Lower leg skin (tissue), 4 donors: ENCODE measurements around the gene HMHB1. TPM values are rescaled to one million over a fixed set of nuclear protein-coding genes. Genes with fewer than 3 reads are reported as not detected.

Source experiments
- DNase-seq, 2 donors: peaks; one replicate each; pipeline ENCODE4 v3.0.0-alpha.2; 2019; ENCODE audit warnings: low spot score in 2 of 2
- H3K4me3 ChIP-seq: fragments of 200-600 bp; sonication (generic); 2 replicates; pipeline ENCODE4 v1.5.1; 2017; ENCODE audit warnings: mild to moderate bottlenecking, low read depth; ENCODE audit not compliant: poor library complexity, severe bottlenecking
- CTCF ChIP-seq, 3 donors: fragments of 450-650 bp; IDR thresholded peaks; one replicate each; pipeline ENCODE4 v1.5.1; 2016; ENCODE audit warnings: antibody characterized with exemption in 3 of 3, mild to moderate bottlenecking in 3 of 3, moderate library complexity in 2 of 3
- POLR2A ChIP-seq, 2 donors: fragments of 450-650 bp; IDR thresholded peaks; one replicate each; pipeline ENCODE4 v1.6.1; 2016 to 2017; ENCODE audit warnings: antibody characterized with exemption in 2 of 2, mild to moderate bottlenecking in 1 of 2, moderate library complexity in 1 of 2
- WGBS, 2 donors: methylation state at CpG; one replicate each; pipeline ENCODE4 v1.1.5; 2018; 5-methylcytosine and 5-hydroxymethylcytosine counted together
- intact Hi-C: fragments of 100-400 bp; cut with DNase I; formaldehyde crosslinking; loops from one replicate; pipeline ENCODE4 v1.15.0; 2023; ENCODE audit warnings: low total_unique reads
- total RNA-seq, 4 donors: library from RNA; depleted of rRNA; stranded (reverse); fragments of >200 nt; gene quantifications; one replicate each; pipeline ENCODE4 v1.1.0, GENCODE V29; 2016

Gene HMHB1
- total RNA-seq: not detected

GRCh38 chr5:143812085-143812705 lies at the start of gene HMHB1:
Gene HMHB1 (plus strand): TSS chr5:143812161.
- TF ChIP-seq POLR2A (IDR thresholded peaks at IDR 0.05) (no peak), CTCF (IDR thresholded peaks at IDR 0.05) (no peak)
- DNase-seq: no peak
- no peak within 1 kb of the TSS for H3K4me3 ChIP-seq
- WGBS, 2 donors: 67 to 75% methylated on average over 16 of the region's 16 CpGs
- intact Hi-C loops: no loop called here

- TF ChIP-seq CTCF (IDR thresholded peaks at IDR 0.05) (no peak), POLR2A (IDR thresholded peaks at IDR 0.05) (no peak)
- 96 to 98% methylated on average over 5 of the region's 5 CpGs for WGBS, 2 donors
- intact Hi-C loops: no loop called here
- no peak overlapping the region for H3K4me3 ChIP-seq
- no peak for DNase-seq
Measured at GRCh38 chr5:143762636-143763220, 49.2 kb upstream of the HMHB1 start.

- no peak for DNase-seq
- TF ChIP-seq POLR2A (IDR thresholded peaks at IDR 0.05): no peak
- no peak for TF ChIP-seq CTCF (IDR thresholded peaks at IDR 0.05)
- no peak overlapping the region for H3K4me3 ChIP-seq
- 91 to 95% methylated on average over 3 of the region's 3 CpGs for WGBS, 2 donors
- intact Hi-C loops: no loop called here
Measured at GRCh38 chr5:143767162-143767561, 44.8 kb upstream of the HMHB1 start.

- no peak overlapping the region for H3K4me3 ChIP-seq
- WGBS, 2 donors: 80 to 86% methylated on average over 5 of the region's 5 CpGs
- intact Hi-C loops: no loop called here
- TF ChIP-seq POLR2A (IDR thresholded peaks at IDR 0.05): no peak
- no peak for TF ChIP-seq CTCF (IDR thresholded peaks at IDR 0.05)
- no peak for DNase-seq
Measured at GRCh38 chr5:143769026-143769786, 42.8 kb upstream of the HMHB1 start.

- TF ChIP-seq POLR2A (IDR thresholded peaks at IDR 0.05) (no peak), CTCF (IDR thresholded peaks at IDR 0.05) (no peak)
- WGBS, 2 donors: 89 to 97% methylated on average over 3 of the region's 3 CpGs
- intact Hi-C loops: no loop called here
- H3K4me3 ChIP-seq: no peak overlapping the region
- DNase-seq: no peak
Measured at GRCh38 chr5:143770450-143770849, 41.5 kb upstream of the HMHB1 start.
